Measurements from ENCODE around the gene MAN2B2. TPM values are rescaled to one million over a fixed set of nuclear protein-coding genes. Genes with fewer than 3 reads are reported as not detected.

Gene MAN2B2
- total RNA-seq, 4 donors from 2014 or later, result 14.1 to 33.7 (median 27.0) TPM

DNA sequence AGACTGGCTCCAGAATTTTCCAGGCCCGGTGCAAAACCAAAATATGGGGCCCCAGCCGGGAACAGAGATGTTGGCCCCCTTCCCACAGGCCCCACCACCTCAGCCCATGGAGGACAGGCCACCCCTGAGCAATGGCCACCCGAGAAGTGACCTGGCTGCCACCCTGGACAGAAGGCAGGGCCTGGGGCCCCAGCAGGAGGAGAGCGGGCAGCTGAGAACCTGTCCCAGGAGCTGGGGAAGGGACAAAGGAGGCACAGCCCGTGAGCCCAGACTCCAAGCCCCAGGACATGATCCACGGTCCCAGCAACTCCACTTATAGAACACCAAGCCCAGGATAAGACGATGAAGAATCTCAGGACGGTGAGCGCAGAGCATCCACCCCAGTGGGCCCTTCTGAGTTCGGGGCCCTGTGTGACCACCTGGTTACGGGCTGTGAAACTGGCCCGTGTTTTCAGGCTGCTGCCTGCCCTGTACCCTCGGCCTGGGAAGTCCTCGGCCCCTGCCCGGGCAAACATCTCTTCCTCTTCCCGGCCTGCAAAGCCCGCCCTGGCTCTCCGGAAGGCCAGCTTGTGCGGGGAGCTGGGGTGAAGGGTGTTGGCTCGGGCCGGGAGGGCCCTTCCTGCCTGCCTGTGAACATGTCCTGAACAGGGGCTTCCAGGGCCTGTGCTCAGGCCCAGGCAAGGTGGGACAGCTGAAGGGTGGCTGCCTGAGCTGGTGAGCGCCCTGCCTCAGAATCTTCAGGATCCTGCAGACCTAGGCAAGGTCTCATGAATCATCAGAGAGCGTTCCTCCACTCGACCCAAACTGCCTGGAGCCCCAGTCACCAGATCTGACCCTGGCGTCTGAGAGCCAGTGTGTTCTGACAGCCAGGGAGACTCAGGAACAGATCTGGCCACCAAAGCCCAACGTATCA, 47.0 kb upstream of the MAN2B2 start:
- intact Hi-C loops (cut with DNase I; ENCODE audit: low total_unique reads), result no loop called here
- no peak for DNase-seq (ENCODE audit: low spot score in 2 of 2)
- 83 to 84% methylated on average over 21 to 26 of the region's 26 CpGs for WGBS, 2 donors
- TF ChIP-seq, protein P1, sequence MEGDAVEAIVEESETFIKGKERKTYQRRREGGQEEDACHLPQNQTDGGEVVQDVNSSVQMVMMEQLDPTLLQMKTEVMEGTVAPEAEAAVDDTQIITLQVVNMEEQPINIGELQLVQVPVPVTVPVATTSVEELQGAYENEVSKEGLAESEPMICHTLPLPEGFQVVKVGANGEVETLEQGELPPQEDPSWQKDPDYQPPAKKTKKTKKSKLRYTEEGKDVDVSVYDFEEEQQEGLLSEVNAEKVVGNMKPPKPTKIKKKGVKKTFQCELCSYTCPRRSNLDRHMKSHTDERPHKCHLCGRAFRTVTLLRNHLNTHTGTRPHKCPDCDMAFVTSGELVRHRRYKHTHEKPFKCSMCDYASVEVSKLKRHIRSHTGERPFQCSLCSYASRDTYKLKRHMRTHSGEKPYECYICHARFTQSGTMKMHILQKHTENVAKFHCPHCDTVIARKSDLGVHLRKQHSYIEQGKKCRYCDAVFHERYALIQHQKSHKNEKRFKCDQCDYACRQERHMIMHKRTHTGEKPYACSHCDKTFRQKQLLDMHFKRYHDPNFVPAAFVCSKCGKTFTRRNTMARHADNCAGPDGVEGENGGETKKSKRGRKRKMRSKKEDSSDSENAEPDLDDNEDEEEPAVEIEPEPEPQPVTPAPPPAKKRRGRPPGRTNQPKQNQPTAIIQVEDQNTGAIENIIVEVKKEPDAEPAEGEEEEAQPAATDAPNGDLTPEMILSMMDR (IDR thresholded peaks at IDR 0.05), result no peak
- TF ChIP-seq POLR2A (IDR thresholded peaks at IDR 0.05), result no peak
- no peak overlapping the region for H3K4me3 ChIP-seq (ENCODE audit: low read depth, poor library complexity, severe bottlenecking)

DNA sequence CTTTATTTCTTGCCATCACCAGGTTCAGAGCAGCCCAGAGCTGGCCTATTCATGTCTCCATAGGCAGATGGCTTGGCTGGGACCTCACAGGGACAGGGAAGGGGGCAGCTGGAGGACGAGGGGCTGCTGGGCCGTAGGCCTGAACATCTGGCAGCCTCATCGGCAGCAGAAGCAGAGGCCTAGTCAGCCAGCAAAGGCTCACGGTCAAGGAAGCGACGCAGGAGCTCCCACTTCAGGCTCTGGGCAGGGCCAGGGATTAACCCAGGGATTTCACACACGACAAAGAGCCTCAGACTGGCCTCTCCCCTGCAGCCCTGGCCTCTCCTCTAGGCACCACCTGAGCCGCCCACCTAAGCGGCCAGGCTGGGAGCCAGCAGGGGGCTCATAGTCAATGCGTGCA, 46.0 kb upstream of the MAN2B2 start:
- WGBS, 2 donors, result 58 to 73% methylated on average over 5 to 10 of the region's 10 CpGs
- TF ChIP-seq, protein P1 (IDR thresholded peaks at IDR 0.05), result no peak
- TF ChIP-seq POLR2A (IDR thresholded peaks at IDR 0.05), result no peak
- intact Hi-C loops (cut with DNase I; ENCODE audit: low total_unique reads), result no loop called here

DNA sequence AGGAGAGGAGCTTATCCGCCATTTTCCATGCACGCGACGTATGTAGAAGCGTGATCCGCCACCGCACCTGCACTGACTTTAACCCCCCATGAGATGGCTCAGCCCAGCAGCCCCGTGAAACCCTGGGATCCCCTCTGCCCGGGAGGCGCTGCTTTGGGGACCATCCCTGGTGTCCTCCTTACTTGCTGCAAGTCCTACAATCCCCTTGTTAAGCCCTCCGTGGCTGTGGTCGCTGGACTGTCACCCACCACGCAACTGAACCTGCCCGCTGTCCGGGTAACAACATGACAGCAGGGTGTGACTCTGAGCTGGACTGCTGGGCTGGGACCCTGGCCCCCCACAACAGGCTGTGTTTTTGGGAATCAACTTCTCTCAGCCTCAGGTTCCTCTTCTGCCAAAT, 44.7 kb upstream of the MAN2B2 start:
- intact Hi-C loops (cut with DNase I; ENCODE audit: low total_unique reads), result no loop called here
- WGBS, 2 donors, result 92 to 98% methylated on average over 15 of the region's 15 CpGs
- no peak for DNase-seq (ENCODE audit: low spot score in 2 of 2)
- no peak overlapping the region for H3K4me3 ChIP-seq (ENCODE audit: low read depth, poor library complexity, severe bottlenecking)
- TF ChIP-seq, protein P1 (IDR thresholded peaks at IDR 0.05), result no peak
- no peak for TF ChIP-seq POLR2A (IDR thresholded peaks at IDR 0.05)

More for the DNA sequence above, 46.0 kb upstream of the MAN2B2 start:
- no peak for DNase-seq (ENCODE audit: low spot score in 2 of 2)
- no peak overlapping the region for H3K4me3 ChIP-seq (ENCODE audit: low read depth, poor library complexity, severe bottlenecking)

DNA sequence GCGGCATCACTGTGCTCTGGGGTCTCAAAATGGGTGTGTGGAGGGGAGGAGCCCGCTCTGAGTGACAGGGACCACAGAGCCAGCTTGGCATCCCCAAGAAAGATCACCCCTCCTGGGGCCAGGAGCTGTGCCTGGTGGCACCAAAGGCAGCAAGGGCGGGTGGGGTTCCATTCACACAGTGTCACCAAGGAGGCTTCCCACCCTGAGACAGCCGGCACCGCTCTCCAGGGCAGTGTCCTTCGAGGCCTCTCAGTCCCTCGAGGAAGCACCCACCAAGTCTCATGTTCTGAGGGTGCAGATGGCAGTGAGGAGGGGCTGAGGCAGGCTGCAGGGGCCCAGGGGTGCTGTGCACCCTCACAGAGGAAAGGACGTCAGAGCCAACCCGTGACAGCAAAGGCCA, 44.0 kb upstream of the MAN2B2 start:
- intact Hi-C loops (cut with DNase I; ENCODE audit: low total_unique reads), result no loop called here
- TF ChIP-seq POLR2A (IDR thresholded peaks at IDR 0.05), result no peak
- TF ChIP-seq, protein P1 (IDR thresholded peaks at IDR 0.05), result no peak
- DNase-seq (ENCODE audit: low spot score in 2 of 2), result no peak
- 65 to 71% methylated on average over 9 of the region's 9 CpGs for WGBS, 2 donors
- no peak overlapping the region for H3K4me3 ChIP-seq (ENCODE audit: low read depth, poor library complexity, severe bottlenecking)

DNA sequence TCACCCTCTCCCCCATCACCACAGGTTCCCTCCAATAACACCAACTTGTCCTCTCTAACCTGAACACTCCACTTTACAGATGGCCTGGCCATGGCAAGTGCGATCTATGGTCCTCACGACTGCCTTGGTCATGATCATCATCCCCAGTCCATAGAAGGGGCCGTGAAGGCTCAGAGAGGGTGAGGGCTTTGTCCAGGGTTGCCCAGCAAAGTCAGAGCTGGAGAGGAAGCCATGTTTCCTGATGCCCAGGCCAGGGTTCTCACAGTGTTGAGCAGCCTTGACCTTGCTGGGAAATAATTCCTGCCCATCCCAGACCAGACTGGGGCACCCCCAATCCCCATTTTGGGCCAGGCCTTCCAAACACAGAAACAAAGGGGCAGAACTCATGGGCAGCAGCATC, 42.9 kb upstream of the MAN2B2 start:
- H3K4me3 ChIP-seq (ENCODE audit: low read depth, poor library complexity, severe bottlenecking), result no peak overlapping the region
- intact Hi-C loops (cut with DNase I; ENCODE audit: low total_unique reads), result no loop called here
- TF ChIP-seq, protein P1 (IDR thresholded peaks at IDR 0.05), result no peak
- DNase-seq (ENCODE audit: low spot score in 2 of 2), result no peak
- 64 to 88% methylated on average over 3 of the region's 3 CpGs for WGBS, 2 donors

All from lower leg skin (tissue), 4 donors.